22Rv1 (cell line): ENCODE measurements around the gene FBXL13.

Source experiments
- CTCF ChIP-seq: fragments of 450-650 bp; IDR thresholded peaks from 2 replicates; pipeline ENCODE4 v1.5.1; 2017; ENCODE audit warnings: mild to moderate bottlenecking
- ZFX ChIP-seq: fragments of 450-650 bp; IDR thresholded peaks from 2 replicates; pipeline ENCODE4 v1.6.1; 2017; ENCODE audit warnings: antibody characterized with exemption, borderline replicate concordance

- TF ChIP-seq CTCF (no peak), ZFX (no peak)
Measured at GRCh38 chr7:103003004-103003403, 71.6 kb downstream of the FBXL13 start.
